ENCODE data around the gene TRPC4AP.

- TF ChIP-seq CTCF (IDR thresholded peaks at IDR 0.05) (no peak), POLR2A (IDR thresholded peaks at IDR 0.05) (no peak), POLR2AphosphoS5 (IDR thresholded peaks at IDR 0.05; ENCODE audit: insufficient read depth in 1 of 2, low read depth in 1 of 2) (no peak)
Observed at GRCh38 chr20:35001596-35002362, 90.8 kb downstream of the TRPC4AP start.
